ENCODE results near the gene SP3.
A peak's percentile ranks its signal among the peaks of the same experiment; 100 is the strongest.
"Not testable (repeated sequence)": the region's sequence is repeated elsewhere in the genome, so short reads cannot be mapped to it uniquely, and the experiment has no call there.

Gene SP3

GRCh38 chr2:173891315-173892037 lies 73.7 kb downstream of the SP3 start:
- no peak for DNase-seq (ENCODE audit: low read depth)

GRCh38 chr2:173889464-173889863 lies 75.7 kb downstream of the SP3 start:
- DNase-seq (ENCODE audit: low read depth) = not testable (repeated sequence)

GRCh38 chr2:173886613-173887012 lies 78.6 kb downstream of the SP3 start:
- no peak for DNase-seq (ENCODE audit: low read depth)

GRCh38 chr2:173884025-173884802 lies 81.0 kb downstream of the SP3 start:
- peak; percentile 9 for DNase-seq (ENCODE audit: low read depth)

- no peak for DNase-seq (ENCODE audit: low read depth)
These were observed 83.3 kb downstream of the SP3 start for GRCh38 chr2:173881886-173882285.

- no peak for DNase-seq (ENCODE audit: low read depth)
These were observed 83.7 kb downstream of the SP3 start for GRCh38 chr2:173881461-173881860.

GRCh38 chr2:173880561-173880960 lies 84.6 kb downstream of the SP3 start:
- DNase-seq (ENCODE audit: low read depth) = no peak

- no peak for DNase-seq (ENCODE audit: low read depth)
These were observed 88.2 kb downstream of the SP3 start for GRCh38 chr2:173876833-173877413.

- no peak for DNase-seq (ENCODE audit: low read depth)
These were observed 90.3 kb downstream of the SP3 start for GRCh38 chr2:173874894-173875237.

- no peak for DNase-seq (ENCODE audit: low read depth)
These were observed 90.9 kb downstream of the SP3 start for GRCh38 chr2:173874003-173874893.

- no peak for DNase-seq (ENCODE audit: low read depth)
These were observed 92.5 kb downstream of the SP3 start for GRCh38 chr2:173872714-173873113.

GRCh38 chr2:173869244-173870229 lies 95.6 kb downstream of the SP3 start:
- DNase-seq (ENCODE audit: low read depth) = no peak

- no peak for DNase-seq (ENCODE audit: low read depth)
These were observed 96.8 kb downstream of the SP3 start for GRCh38 chr2:173868406-173868805.

- no peak for DNase-seq (ENCODE audit: low read depth)
These were observed 98.1 kb downstream of the SP3 start for GRCh38 chr2:173866874-173867618.

GRCh38 chr2:173865971-173866873 lies 99.0 kb downstream of the SP3 start:
- DNase-seq (ENCODE audit: low read depth) = no peak

- DNase-seq (ENCODE audit: low read depth) = no peak
These were observed 102.5 kb downstream of the SP3 start for GRCh38 chr2:173862612-173863217.

- no peak for DNase-seq (ENCODE audit: low read depth)
These were observed 104.6 kb downstream of the SP3 start for GRCh38 chr2:173860566-173860965.

- no peak for DNase-seq (ENCODE audit: low read depth)
These were observed 105.1 kb downstream of the SP3 start for GRCh38 chr2:173860082-173860481.

- no peak for DNase-seq (ENCODE audit: low read depth)
These were observed 106.9 kb downstream of the SP3 start for GRCh38 chr2:173858291-173858731.

All from stimulated activated CD8-positive, alpha-beta memory T cell treated with anti-CD3 and anti-CD28 coated beads, Interleukin-12 subunit alpha, Interleukin-12 subunit beta, amount 100 ng/mL, for 1 hour (primary cell).